Measurements from ENCODE around the gene ZFYVE28.
"Not testable (repeated sequence)": the region's sequence is repeated elsewhere in the genome, so short reads cannot be mapped to it uniquely, and the experiment has no call there.

Gene ZFYVE28

DNA sequence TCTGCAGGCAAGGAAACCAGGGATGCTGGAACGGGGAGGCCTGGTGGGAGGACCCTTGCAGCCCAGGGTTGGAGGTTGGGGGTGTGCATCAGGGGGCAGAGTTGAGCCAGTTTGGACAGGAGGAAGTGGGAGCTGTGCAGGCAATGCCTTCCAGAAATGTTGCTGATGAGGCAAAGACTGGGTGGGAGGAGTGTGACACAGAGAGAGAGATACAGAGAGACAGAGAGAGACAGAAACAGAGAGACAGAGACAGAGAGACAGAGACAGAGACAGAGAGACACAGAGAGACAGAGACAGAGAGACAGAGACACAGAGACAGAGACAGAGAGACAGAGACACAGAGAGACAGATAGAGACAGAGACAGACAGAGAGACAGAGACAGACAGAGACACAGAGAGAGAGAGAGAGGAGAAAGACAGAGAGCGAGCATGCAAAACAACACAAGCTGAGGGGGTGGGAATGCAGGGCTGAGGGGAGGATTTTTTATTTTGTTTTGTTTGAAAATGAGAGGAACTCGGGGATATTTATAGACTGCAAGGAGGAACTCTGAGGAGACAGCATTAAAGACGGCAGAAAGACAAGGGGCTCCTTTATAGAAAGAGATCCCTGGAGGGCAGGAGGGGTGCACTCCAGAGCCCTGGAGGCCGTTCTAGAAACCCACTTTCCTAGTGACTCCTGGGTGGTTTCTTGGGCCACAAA, 174.6 kb downstream of the ZFYVE28 start:
- DNase-seq, result no peak

DNA sequence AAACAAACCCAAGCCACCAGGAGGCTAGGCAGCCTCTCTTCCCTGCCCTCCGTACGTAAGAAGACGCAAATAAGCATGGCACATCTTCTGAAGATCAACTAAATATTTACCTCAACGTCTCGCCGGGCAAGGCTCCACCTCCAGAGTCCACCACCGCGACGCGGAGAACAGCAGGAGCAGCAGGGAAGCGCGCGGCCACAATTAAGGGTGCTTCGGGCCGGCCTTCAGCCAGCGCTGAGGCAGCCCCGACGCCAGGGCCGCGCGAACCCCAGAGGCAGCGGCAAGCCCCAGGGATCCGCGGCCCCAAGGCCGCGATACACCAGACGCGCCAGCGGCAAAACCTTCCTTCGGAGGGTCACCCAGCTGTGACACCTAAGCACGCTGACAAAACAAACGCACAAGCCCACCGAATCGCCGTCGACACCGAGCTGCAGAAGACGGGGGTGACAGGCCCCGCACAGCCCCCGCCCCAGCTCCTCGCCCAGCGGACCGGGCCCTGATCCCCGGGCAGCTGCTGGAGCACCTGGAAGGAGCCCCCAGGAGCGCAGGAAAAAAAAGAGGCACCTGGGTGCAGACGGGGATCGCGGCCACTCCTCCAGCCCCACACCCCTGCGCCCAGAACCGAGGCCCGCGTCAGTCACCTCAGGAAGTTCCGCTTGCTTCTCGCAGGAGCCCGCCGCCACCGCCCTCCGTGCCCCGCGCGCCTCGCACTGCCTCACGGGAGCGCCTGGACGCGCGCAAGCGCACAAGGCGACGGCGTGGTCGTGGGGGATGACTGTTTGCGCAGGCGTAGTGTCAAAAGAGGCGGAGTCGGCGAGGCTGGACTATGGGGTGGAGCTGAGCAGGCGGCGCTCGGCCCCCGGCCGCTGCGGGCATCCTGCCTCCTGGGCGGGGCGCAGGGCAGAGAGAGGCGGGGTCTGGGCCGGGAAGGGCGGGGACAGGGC, 176.8 kb downstream of the ZFYVE28 start, which contains the start of the genes HAUS3 and POLN:
Gene HAUS3 (minus strand): TSS at position 712 of the 944 bp plus-strand sequence. CDS start 1,175 bp downstream, outside the sequence.
Gene POLN (minus strand): TSS at position 712 of the 944 bp plus-strand sequence. CDS start 12,890 bp downstream, outside the sequence.
- peak; percentile 98 for DNase-seq

DNA sequence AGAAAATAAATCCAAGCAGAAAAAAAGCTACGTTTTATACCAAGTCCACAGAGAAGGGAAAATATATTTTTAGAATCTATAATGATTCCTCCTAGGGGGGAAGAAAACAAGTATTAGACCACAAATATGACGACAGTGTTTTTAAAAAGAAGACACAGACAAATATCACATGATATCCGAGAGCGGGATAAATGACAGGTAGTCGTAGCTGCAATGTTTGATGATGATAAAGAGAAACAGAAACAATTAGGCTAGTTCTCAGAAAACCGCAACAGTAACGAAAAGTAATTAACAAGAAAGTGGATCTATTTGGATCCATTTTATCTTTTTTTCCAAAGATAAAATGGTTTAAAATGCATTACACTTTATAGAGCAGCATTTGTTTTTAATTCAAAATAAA, 177.4 kb downstream of the ZFYVE28 start:
- DNase-seq, result peak; percentile 65

DNA sequence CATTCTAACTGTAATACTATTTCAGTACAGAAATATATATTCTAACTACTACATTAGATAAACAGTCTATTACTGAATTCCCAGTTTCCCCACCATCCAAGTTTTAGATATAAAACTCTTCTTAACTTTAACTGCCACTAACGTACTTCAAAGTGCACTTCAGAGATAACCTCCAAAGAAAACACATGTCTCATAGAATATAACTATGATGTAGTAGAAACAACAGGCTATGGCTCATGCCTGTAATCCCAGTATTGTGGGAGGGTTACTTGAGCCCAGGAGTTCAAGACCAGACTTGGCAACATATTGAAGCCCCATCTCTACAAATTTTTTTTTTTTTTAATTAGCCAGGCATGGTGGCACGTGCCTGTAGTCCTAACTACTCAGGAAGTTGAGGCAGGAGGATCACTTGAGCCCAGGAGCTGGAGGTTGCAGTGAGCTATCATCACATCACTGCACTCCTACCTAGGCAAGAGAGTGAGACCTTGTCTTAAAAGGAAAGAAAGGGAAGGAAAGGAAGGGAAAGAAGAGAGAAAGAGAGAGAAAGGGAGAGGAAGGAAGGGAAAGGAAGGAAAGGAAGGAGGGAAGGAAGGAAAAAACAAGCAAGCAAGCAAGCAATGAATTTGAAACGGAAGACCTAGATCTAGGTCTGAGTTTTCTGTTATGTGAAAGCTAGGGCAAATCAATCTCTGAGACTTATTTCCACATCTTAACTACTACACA, 181.3 kb downstream of the ZFYVE28 start:
- DNase-seq, result no peak

DNA sequence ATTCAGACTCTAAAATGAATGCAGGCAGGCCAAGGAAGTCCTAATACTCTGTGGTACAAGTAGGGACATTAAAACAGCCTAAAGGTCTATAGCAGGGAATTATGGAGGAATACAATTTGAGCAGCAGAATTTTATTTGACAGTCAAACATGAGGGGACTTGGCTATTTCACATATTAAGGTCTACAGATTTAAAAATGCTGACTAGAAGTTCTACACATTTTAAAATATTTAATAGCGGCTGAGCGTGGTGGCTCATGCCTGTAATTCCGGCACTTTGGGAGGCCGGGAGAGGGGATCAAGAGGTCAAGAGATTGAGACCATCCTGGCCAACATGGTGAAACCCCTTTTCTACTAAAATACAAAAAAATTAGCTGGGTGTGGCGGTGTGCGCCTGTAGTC, 187.4 kb downstream of the ZFYVE28 start:
- no peak for DNase-seq

DNA sequence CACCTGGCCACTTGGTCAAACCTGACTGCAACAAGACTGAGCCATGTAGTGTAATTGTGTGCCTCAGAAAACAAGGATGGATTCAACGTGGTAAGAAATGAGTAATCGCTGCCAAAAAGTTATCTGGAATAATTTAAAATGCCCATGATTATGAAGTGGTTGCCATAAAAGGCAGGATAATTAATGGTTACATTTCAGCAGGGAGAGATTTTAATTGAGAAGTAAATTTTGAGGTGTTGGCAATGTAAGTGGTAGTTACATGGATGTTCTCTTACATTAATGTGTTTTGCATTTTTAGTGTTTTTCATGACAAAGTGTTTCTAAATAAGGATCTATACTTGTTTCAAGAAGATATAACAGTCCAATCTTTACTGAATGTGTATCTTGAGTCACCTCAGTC, 192.2 kb downstream of the ZFYVE28 start:
- DNase-seq, result no peak

DNA sequence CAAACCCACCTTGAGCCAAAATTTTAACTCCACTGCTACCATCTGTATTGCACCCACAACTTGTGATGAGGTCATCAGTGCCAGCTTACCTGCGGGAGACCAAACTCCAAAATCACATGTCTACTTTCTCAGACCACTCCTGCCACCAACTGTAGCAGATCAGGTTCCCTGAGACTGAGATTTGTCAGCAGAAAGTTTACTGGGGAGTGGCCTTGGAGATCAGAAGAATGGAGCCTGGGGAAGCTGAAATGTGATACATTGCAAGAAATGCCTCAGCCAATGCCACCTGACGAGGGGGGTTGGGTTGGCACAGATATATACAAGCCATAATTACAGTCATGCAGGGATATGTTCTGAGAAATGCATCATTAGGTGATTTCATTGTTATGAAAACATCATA, 195.6 kb downstream of the ZFYVE28 start:
- no peak for DNase-seq

DNA sequence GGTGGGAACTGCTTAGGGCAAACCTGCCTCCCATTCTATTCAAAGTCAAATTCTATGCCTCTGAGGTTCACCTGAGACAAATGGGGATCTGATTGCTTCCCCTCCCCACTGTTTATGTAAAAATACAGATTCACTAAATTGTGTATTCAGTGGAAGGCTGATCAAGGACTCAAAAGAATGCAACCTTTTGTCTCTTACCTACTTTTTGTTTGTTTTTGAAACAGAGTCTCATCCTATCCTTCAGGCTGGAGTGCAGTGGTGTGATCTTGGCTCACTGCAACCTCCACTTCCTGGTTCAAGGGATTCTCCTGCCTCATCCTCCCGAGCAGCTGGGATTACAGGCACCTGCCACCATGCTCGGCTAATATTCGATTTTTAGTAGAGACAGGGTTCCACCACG, 197.1 kb downstream of the ZFYVE28 start:
- DNase-seq, result not testable (repeated sequence)

DNA sequence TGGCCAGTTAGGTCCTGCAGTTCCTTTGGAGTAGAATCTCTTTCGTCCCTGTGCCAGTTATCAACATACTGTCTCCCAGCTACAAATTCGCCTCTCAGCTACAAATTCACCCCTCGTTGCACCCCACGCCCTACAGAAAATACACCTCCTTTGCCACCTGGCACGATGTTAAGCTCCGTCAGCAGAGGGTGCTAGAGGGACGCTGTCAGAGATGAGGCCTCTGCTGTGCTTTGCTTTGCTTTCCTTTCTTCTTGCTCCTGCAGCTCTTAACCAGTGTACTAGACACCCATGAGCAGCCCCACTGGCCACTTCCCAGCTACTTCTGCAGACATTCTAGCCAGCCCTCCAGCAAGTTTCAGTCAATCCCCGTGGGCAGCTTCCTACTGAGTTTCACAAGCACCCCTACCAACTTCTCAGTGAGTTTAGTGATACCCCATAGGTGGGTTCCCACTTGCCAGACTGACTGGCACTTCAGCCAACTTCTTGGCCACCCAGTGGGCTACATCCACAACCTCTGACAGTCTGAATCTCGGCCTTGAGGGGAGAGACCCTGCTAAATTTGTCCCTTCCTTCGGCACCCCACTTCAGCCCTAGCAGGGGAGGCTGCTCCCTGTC, 198.3 kb downstream of the ZFYVE28 start:
- DNase-seq, result peak; percentile 78
